NB4 (cell line): ENCODE results near the gene GPR153.

Experiments
- DNase-seq: peaks from one replicate; pipeline ENCODE4 v3.0.0; 2010; ENCODE audit warnings: low read depth
- H3K4me3 ChIP-seq: one replicate; pipeline ENCODE4 v1.5.1; 2011; ENCODE audit warnings: mild to moderate bottlenecking, low read depth, low read length, moderate library complexity
- CTCF ChIP-seq: IDR thresholded peaks from one replicate; pipeline ENCODE4 v1.5.1; 2012; ENCODE audit warnings: low read depth, low read length
- MAX ChIP-seq: IDR thresholded peaks from 2 replicates; pipeline ENCODE4 v1.6.1; 2011; ENCODE audit warnings: low read depth, low read length
- MYC ChIP-seq: IDR thresholded peaks from 2 replicates; pipeline ENCODE4 v1.6.1; 2011; ENCODE audit warnings: low read depth, low read length
- POLR2A ChIP-seq: IDR thresholded peaks from 2 replicates; pipeline ENCODE4 v1.6.1; 2011; ENCODE audit warnings: mild to moderate bottlenecking; ENCODE audit not compliant: insufficient read length; ENCODE audit errors: extremely low read depth

Gene GPR153

GRCh38 chr1:6239950-6240768, 20.7 kb downstream of the GPR153 start:
- DNase-seq, result peak; percentile 65
- no peak overlapping the region for H3K4me3 ChIP-seq
- no peak for TF ChIP-seq POLR2A
- TF ChIP-seq MAX, result no peak
- no peak for TF ChIP-seq CTCF
- no peak for TF ChIP-seq MYC

GRCh38 chr1:6239213-6239752, 21.6 kb downstream of the GPR153 start:
- TF ChIP-seq POLR2A (no peak), MAX (no peak), MYC (no peak), CTCF (no peak)
- DNase-seq, result no peak
- no peak overlapping the region for H3K4me3 ChIP-seq

GRCh38 chr1:6237093-6237492, 23.8 kb downstream of the GPR153 start:
- no peak for DNase-seq
- no peak for TF ChIP-seq MAX
- no peak overlapping the region for H3K4me3 ChIP-seq

- H3K4me3 ChIP-seq, result peak overlapping the region; percentile 93
- TF ChIP-seq MYC, result no peak
- no peak for DNase-seq
Measured at GRCh38 chr1:6235296-6235677, 25.6 kb downstream of the GPR153 start.

- DNase-seq, result no peak
- TF ChIP-seq MAX (no peak), POLR2A (no peak), CTCF (no peak), MYC (no peak)
- peak overlapping the region; percentile 93 for H3K4me3 ChIP-seq
Measured at GRCh38 chr1:6234502-6235295, 26.2 kb downstream of the GPR153 start.

- no peak overlapping the region for H3K4me3 ChIP-seq
- TF ChIP-seq POLR2A (no peak), MYC (no peak), MAX (no peak), CTCF (no peak)
- no peak for DNase-seq
Measured at GRCh38 chr1:6233376-6233775, 27.5 kb downstream of the GPR153 start.
